Type B pancreatic cell (in vitro differentiated cells): ENCODE measurements around the gene PCDHB14. TPM values are rescaled to one million over a fixed set of nuclear protein-coding genes. Genes with fewer than 3 reads are reported as not detected.
"Not testable (repeated sequence)": the region's sequence is repeated elsewhere in the genome, so short reads cannot be mapped to it uniquely, and the experiment has no call there.

ENCODE experiments used
- DNase-seq: peaks from one replicate; pipeline ENCODE4 v3.0.0; 2021; ENCODE audit warnings: mixed read lengths; ENCODE audit not compliant: unreplicated experiment; ENCODE audit errors: extremely low spot score
- H3K27ac Mint-ChIP-seq: 2 replicates; pipeline ENCODE4 v1.8.0; 2021; ENCODE audit warnings: mild to moderate bottlenecking, mixed read lengths
- H3K27me3 Mint-ChIP-seq: 2 replicates; pipeline ENCODE4 v1.8.0; 2021; ENCODE audit warnings: mixed read lengths
- H3K36me3 Mint-ChIP-seq: 2 replicates; pipeline ENCODE4 v1.8.0; 2021; ENCODE audit warnings: mixed read lengths
- H3K4me1 Mint-ChIP-seq: one replicate; pipeline ENCODE4 v1.8.0; 2021; ENCODE audit warnings: mixed read lengths; ENCODE audit not compliant: unreplicated experiment
- H3K4me3 Mint-ChIP-seq: 2 replicates; pipeline ENCODE4 v1.8.0; 2021; ENCODE audit warnings: mild to moderate bottlenecking, mixed read lengths
- H3K9me3 Mint-ChIP-seq: 2 replicates; pipeline ENCODE4 v1.8.0; 2021; ENCODE audit warnings: mixed read lengths
- CTCF ChIP-seq: fragments of 200-600 bp; sonication (generic); conservative IDR thresholded peaks from 2 replicates; pipeline ENCODE4 v1.5.0; 2021; ENCODE audit warnings: antibody characterized with exemption, mild to moderate bottlenecking
- total RNA-seq: library from RNA; stranded (reverse); gene quantifications from 2 replicates; pipeline ENCODE4 v1.2.1, GENCODE V29; 2021; ENCODE audit warnings: low replicate concordance

The PCDHB14 gene
- total RNA-seq, 1 donor from 2014 or later, result 3.1 TPM

DNA sequence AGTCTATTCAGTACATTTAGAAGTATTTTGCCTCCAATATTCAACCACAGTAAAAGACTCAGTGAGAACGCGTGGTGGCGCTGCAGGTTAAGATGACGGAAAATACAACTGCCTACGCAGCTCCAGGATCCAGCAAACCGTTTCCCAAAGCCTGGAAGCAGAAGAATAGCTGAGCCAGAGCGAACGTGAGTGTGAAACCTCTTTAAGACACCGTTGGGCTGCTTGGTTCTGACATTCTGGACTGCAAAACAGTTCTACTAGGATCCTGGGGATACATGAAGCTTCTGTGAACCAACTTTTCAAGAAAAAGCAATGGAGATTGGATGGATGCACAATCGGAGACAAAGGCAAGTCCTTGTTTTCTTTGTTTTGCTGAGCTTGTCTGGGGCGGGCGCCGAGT is 40.9 kb upstream of the PCDHB14 start, which contains the start of gene PCDHB16:
Gene PCDHB16, plus strand, starts transcription at position 140 of the 400 bp plus-strand sequence. Its CDS starts 173 bp downstream, at position 313.
- peak within 1 kb of the TSS; percentile 86 for H3K4me3 Mint-ChIP-seq
- H3K27ac Mint-ChIP-seq, result peak within 1 kb of the TSS; percentile 28
- peaks cover 17% of the 10 kb centered on the region for H3K36me3 Mint-ChIP-seq
- no peak for DNase-seq
- H3K4me1 Mint-ChIP-seq, result no peaks in the 10 kb centered on the region
- peaks cover 13% of the 10 kb centered on the region for H3K9me3 Mint-ChIP-seq
- TF ChIP-seq CTCF, result peak; percentile 75
- no peaks in the 10 kb centered on the region for H3K27me3 Mint-ChIP-seq

DNA sequence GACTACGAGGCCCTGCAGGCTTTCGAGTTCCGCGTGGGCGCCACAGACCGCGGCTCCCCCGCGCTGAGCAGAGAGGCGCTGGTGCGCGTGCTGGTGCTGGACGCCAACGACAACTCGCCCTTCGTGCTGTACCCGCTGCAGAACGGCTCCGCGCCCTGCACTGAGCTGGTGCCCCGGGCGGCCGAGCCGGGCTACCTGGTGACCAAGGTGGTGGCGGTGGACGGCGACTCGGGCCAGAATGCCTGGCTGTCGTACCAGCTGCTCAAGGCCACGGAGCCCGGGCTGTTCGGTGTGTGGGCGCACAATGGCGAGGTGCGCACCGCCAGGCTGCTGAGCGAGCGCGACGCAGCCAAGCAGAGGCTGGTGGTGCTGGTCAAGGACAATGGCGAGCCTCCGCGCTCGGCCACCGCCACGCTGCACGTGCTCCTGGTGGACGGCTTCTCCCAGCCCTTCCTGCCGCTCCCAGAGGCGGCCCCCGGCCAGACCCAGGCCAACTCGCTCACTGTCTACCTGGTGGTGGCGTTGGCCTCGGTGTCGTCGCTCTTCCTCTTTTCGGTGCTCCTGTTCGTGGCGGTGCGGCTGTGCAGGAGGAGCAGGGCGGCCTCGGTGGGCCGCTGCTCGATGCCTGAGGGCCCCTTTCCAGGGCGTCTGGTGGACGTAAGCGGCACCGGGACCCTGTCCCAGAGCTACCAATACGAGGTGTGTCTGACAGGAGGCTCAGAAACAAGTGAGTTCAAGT is 38.9 kb upstream of the PCDHB14 start:
- not testable (repeated sequence) for H3K27me3 Mint-ChIP-seq, H3K4me1 Mint-ChIP-seq, DNase-seq, H3K4me3 Mint-ChIP-seq, H3K27ac Mint-ChIP-seq
- Mint-ChIP-seq H3K36me3 (peaks cover 21% of the 10 kb centered on the region), H3K9me3 (peaks cover 17% of the 10 kb centered on the region)

DNA sequence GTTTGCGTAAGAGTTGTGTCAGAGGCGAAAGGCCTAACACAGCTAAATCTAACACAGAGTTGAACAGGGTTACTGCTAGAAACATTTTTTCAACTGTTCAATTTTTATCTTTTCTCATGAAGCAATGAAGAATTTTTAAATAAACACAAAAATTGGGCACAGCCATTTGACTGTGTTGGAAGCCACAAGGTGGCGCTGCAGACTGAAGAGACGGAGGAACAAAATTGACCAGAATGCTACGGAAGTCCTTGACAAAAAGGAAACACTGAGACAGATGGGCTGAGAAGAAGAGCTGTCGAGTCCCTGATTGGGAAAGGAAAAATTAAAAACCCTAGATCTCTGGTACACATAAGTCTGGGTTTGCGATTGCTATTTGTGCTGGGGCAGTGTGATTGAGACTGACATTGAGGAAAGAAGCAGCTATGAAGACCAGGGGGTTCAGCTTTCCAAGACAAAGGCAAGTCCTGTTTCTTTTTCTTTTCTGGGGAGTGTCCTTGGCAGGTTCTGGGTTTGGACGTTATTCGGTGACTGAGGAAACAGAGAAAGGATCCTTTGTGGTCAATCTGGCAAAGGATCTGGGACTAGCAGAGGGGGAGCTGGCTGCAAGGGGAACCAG is 36.1 kb upstream of the PCDHB14 start, which contains the start of gene PCDHB9:
Gene PCDHB9, plus strand, starts transcription at position 265 of the 616 bp plus-strand sequence. Its CDS starts 158 bp downstream, at position 423.
- peaks cover 17% of the 10 kb centered on the region for H3K9me3 Mint-ChIP-seq
- no peaks in the 10 kb centered on the region for H3K4me1 Mint-ChIP-seq
- no peaks in the 10 kb centered on the region for H3K27me3 Mint-ChIP-seq
- H3K27ac Mint-ChIP-seq, result peak within 1 kb of the TSS; percentile 10
- H3K36me3 Mint-ChIP-seq, result peaks cover 21% of the 10 kb centered on the region
- peak; percentile 68 for TF ChIP-seq CTCF
- DNase-seq, result no peak
- peak within 1 kb of the TSS; percentile 60 for H3K4me3 Mint-ChIP-seq

DNA sequence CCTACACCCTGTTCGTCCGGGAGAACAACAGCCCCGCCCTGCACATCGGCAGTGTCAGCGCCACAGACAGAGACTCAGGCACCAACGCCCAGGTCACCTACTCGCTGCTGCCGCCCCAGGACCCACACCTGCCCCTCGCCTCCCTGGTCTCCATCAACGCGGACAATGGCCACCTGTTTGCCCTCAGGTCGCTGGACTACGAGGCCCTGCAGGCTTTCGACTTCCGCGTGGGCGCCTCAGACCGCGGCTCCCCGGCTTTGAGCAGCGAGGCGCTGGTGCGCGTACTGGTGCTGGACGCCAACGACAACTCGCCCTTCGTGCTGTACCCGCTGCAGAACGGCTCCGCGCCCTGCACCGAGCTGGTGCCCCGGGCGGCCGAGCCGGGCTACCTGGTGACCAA is 34.5 kb upstream of the PCDHB14 start:
- H3K36me3 Mint-ChIP-seq, result peaks cover 14% of the 10 kb centered on the region
- H3K27me3 Mint-ChIP-seq, DNase-seq, H3K4me1 Mint-ChIP-seq, H3K4me3 Mint-ChIP-seq, H3K27ac Mint-ChIP-seq: not testable (repeated sequence)
- H3K9me3 Mint-ChIP-seq, result peaks cover 13% of the 10 kb centered on the region

DNA sequence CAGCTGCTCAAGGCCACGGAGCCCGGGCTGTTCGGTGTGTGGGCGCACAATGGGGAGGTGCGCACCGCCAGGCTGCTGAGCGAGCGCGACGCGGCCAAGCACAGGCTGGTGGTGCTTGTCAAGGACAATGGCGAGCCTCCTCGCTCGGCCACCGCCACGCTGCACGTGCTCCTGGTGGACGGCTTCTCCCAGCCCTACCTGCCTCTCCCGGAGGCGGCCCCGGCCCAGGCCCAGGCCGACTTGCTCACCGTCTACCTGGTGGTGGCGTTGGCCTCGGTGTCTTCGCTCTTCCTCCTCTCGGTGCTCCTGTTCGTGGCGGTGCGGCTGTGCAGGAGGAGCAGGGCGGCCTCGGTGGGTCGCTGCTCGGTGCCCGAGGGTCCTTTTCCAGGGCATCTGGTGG is 34.0 kb upstream of the PCDHB14 start:
- not testable (repeated sequence) for DNase-seq, H3K4me3 Mint-ChIP-seq
- H3K9me3 Mint-ChIP-seq, result peaks cover 13% of the 10 kb centered on the region

DNA sequence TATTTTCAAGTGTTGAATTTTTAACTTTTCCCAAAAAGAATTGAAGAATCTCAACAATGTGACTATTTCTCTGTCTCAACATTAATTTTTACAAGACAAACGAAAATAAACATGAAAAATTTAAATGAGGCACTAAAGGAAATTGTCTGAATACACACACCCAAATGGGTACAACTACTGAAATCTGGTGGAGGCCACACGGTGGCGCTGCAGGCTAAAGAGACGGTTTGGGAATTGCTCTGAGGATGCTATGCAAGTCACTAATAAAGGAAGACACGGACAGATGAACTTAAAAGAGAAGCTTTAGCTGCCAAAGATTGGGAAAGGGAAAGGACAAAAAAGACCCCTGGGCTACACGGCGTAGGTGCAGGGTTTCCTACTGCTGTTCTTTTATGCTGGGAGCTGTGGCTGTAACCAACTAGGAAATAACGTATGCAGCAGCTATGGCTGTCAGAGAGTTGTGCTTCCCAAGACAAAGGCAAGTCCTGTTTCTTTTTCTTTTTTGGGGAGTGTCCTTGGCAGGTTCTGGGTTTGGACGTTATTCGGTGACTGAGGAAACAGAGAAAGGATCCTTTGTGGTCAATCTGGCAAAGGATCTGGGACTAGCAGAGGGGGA is 30.9 kb upstream of the PCDHB14 start, which contains the start of gene PCDHB10:
Gene PCDHB10, plus strand, starts transcription at position 244 of the 616 bp plus-strand sequence. Its CDS starts 200 bp downstream, at position 444.
- Mint-ChIP-seq H3K27me3 (no peaks in the 10 kb centered on the region), H3K9me3 (peaks cover 8% of the 10 kb centered on the region), H3K4me3 (peak within 1 kb of the TSS; percentile 80), H3K4me1 (no peaks in the 10 kb centered on the region), H3K36me3 (peaks cover 4% of the 10 kb centered on the region), H3K27ac (no peak within 1 kb of the TSS)
- peak; percentile 71 for TF ChIP-seq CTCF
- DNase-seq, result no peak

More for the DNA sequence above, 34.0 kb upstream of the PCDHB14 start:
- not testable (repeated sequence) for H3K27ac Mint-ChIP-seq, H3K4me1 Mint-ChIP-seq, H3K27me3 Mint-ChIP-seq
- peaks cover 14% of the 10 kb centered on the region for H3K36me3 Mint-ChIP-seq

DNA sequence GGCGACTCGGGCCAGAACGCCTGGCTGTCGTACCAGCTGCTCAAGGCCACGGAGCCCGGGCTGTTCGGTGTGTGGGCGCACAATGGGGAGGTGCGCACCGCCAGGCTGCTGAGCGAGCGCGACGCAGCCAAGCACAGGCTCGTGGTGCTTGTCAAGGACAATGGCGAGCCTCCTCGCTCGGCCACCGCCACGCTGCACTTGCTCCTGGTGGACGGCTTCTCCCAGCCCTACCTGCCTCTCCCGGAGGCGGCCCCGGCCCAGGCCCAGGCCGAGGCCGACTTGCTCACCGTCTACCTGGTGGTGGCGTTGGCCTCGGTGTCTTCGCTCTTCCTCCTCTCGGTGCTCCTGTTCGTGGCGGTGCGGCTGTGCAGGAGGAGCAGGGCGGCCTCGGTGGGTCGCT is 28.8 kb upstream of the PCDHB14 start:
- not testable (repeated sequence) for H3K27me3 Mint-ChIP-seq, H3K4me3 Mint-ChIP-seq, H3K36me3 Mint-ChIP-seq, H3K27ac Mint-ChIP-seq, H3K4me1 Mint-ChIP-seq, DNase-seq, H3K9me3 Mint-ChIP-seq
